DMS153 treated with DMSO at 0.1 percent for 48 hours (cell line): ENCODE data around the gene AIFM3.

ENCODE experiments used
- DNase-seq: peaks from one replicate; lab custom pipeline; 2025; ENCODE audit not compliant: unreplicated experiment; lab: John Stamatoyannopoulos, UW

AIFM3 gene

GRCh38 chr22:20974336-20974955 lies 7.4 kb downstream of the AIFM3 start:
- no peak for DNase-seq

GRCh38 chr22:20975541-20976290 lies 8.7 kb downstream of the AIFM3 start:
- DNase-seq, result no peak

GRCh38 chr22:20976291-20976877 lies 9.3 kb downstream of the AIFM3 start:
- no peak for DNase-seq

- DNase-seq, result no peak
Observed at GRCh38 chr22:20977019-20977418, 10.0 kb downstream of the AIFM3 start.

GRCh38 chr22:20977516-20978170 lies 10.6 kb downstream of the AIFM3 start:
- no peak for DNase-seq

GRCh38 chr22:20978419-20978818 lies 11.4 kb downstream of the AIFM3 start:
- no peak for DNase-seq

- DNase-seq, result peak; percentile 39
Observed at GRCh38 chr22:20979243-20979809, 12.3 kb downstream of the AIFM3 start.

GRCh38 chr22:20979940-20980453 lies 12.9 kb downstream of the AIFM3 start:
- DNase-seq, result no peak

GRCh38 chr22:20980523-20980922 lies 13.5 kb downstream of the AIFM3 start:
- DNase-seq, result no peak

GRCh38 chr22:20980938-20981722 lies 14.1 kb downstream of the AIFM3 start:
- DNase-seq, result no peak

GRCh38 chr22:20981787-20982562 lies 14.9 kb downstream of the AIFM3 start, which contains the start of gene LZTR1:
Gene LZTR1 (plus strand): TSS chr22:20982297. CDS start chr22:20982372, 75 bp downstream.
- DNase-seq, result peak; percentile 32

- DNase-seq, result no peak
Observed at GRCh38 chr22:20982563-20982882, 15.5 kb downstream of the AIFM3 start.

- no peak for DNase-seq
Observed at GRCh38 chr22:20983081-20983771, 16.2 kb downstream of the AIFM3 start.

GRCh38 chr22:20985720-20986119 lies 18.7 kb downstream of the AIFM3 start:
- DNase-seq, result no peak

- DNase-seq, result no peak
Observed at GRCh38 chr22:20986365-20986764, 19.3 kb downstream of the AIFM3 start.

- DNase-seq, result no peak
Observed at GRCh38 chr22:20987375-20987774, 20.3 kb downstream of the AIFM3 start.

- DNase-seq, result no peak
Observed at GRCh38 chr22:20988573-20989322, 21.7 kb downstream of the AIFM3 start.

GRCh38 chr22:20989323-20990138 lies 22.5 kb downstream of the AIFM3 start:
- DNase-seq, result no peak
